ENCODE measurements around the gene OPTC. TPM values are rescaled to one million over a fixed set of nuclear protein-coding genes. Genes with fewer than 3 reads are reported as not detected.

The OPTC gene
- total and polyA plus RNA-seq, 2 donors: 0.09 to 0.39 TPM

DNA sequence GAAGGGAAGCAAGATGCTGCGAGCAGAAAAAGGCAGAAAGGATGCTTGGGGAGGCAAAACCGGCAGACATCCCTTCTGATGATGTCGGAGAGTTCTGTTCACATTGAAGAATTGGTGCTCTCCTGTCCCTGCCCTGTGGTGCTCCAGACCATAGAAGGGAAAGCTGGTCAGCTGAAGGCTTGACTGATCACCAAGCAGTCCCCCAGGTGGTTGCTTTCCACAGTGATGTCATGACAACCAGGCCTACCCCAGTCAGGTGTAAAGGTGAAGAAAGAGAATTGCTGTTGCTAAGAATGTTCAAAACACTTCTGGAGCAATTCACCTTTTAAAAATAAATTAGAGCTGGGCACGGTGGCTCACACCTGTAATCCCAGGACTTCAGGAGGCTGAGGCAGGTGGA lies 59.5 kb downstream of the OPTC start:
- Histone ChIP-seq H3K27me3 (ENCODE audit: control insufficient read depth in 2 of 2, insufficient read depth in 1 of 2, low read length in 1 of 2) (no peaks in the 10 kb centered on the region), H3K9me3 (ENCODE audit: control insufficient read depth in 2 of 2, insufficient read depth in 1 of 2, low read length in 1 of 2) (no peaks in the 10 kb centered on the region), H3K27ac (ENCODE audit: low read depth in 1 of 2, low read length in 1 of 2) (no peak overlapping the region), H3K4me3 (ENCODE audit: low read length in 2 of 2) (no peak overlapping the region), H3K4me1 (ENCODE audit: control insufficient read depth in 2 of 2, insufficient read depth in 2 of 2, low read length in 2 of 2) (no peaks in the 10 kb centered on the region), H3K36me3 (ENCODE audit: control insufficient read depth in 2 of 2, insufficient read depth in 2 of 2, low read length in 1 of 2) (no peaks in the 10 kb centered on the region)
- 95% methylated on average over 4 of the region's 4 CpGs for WGBS
- no peak for DNase-seq (ENCODE audit: low read depth in 6 of 9, low spot score in 9 of 9)

- Histone ChIP-seq H3K4me1 (ENCODE audit: control insufficient read depth in 2 of 2, insufficient read depth in 2 of 2, low read length in 2 of 2) (no peaks in the 10 kb centered on the region), H3K27ac (ENCODE audit: low read depth in 1 of 2, low read length in 1 of 2) (no peak overlapping the region), H3K9me3 (ENCODE audit: control insufficient read depth in 2 of 2, insufficient read depth in 1 of 2, low read length in 1 of 2) (no peaks in the 10 kb centered on the region), H3K36me3 (ENCODE audit: control insufficient read depth in 2 of 2, insufficient read depth in 2 of 2, low read length in 1 of 2) (no peaks in the 10 kb centered on the region), H3K27me3 (ENCODE audit: control insufficient read depth in 2 of 2, insufficient read depth in 1 of 2, low read length in 1 of 2) (no peaks in the 10 kb centered on the region), H3K4me3 (ENCODE audit: low read length in 2 of 2) (no peak overlapping the region)
- no peak for DNase-seq (ENCODE audit: low read depth in 6 of 9, low spot score in 9 of 9)
- WGBS: 93% methylated on average over 3 of the region's 3 CpGs
These were observed 60.1 kb downstream of the OPTC start for GRCh38 chr1:203554071-203554470.

DNA sequence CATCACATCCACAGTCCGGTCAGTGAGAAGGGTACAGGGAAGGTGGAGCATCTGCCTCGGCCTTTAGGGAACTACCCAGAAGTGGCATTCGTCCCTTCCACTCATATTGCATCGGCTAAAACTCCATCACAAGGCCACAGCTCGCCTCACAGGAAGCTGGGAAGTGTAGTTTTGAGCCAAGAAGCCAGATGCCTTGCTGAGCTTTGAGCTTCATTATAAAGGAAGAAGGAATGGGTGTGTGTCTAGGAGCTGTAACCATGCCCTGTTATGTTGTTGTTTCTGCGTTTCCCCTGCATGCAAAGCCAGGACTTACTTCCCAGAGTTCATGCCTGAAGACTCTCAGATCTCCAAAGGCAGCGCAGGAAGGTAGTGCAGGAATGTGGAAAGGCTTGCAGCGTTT lies 61.1 kb downstream of the OPTC start:
- H3K9me3 ChIP-seq (ENCODE audit: control insufficient read depth in 2 of 2, insufficient read depth in 1 of 2, low read length in 1 of 2): no peaks in the 10 kb centered on the region
- WGBS: 93% methylated on average over 8 of the region's 8 CpGs
- H3K4me1 ChIP-seq (ENCODE audit: control insufficient read depth in 2 of 2, insufficient read depth in 2 of 2, low read length in 2 of 2): no peaks in the 10 kb centered on the region
- no peak for DNase-seq (ENCODE audit: low read depth in 6 of 9, low spot score in 9 of 9)
- H3K27me3 ChIP-seq (ENCODE audit: control insufficient read depth in 2 of 2, insufficient read depth in 1 of 2, low read length in 1 of 2): peaks cover 0 to 3% of the 10 kb centered on the region in 2 donors
- H3K27ac ChIP-seq (ENCODE audit: low read depth in 1 of 2, low read length in 1 of 2): no peak overlapping the region
- H3K36me3 ChIP-seq (ENCODE audit: control insufficient read depth in 2 of 2, insufficient read depth in 2 of 2, low read length in 1 of 2): no peaks in the 10 kb centered on the region
- no peak overlapping the region for H3K4me3 ChIP-seq (ENCODE audit: low read length in 2 of 2)

GRCh38 chr1:203555511-203556046 lies 61.6 kb downstream of the OPTC start:
- H3K9me3 ChIP-seq (ENCODE audit: control insufficient read depth in 2 of 2, insufficient read depth in 1 of 2, low read length in 1 of 2): no peaks in the 10 kb centered on the region
- H3K27ac ChIP-seq (ENCODE audit: low read depth in 1 of 2, low read length in 1 of 2): no peak overlapping the region
- DNase-seq (ENCODE audit: low read depth in 6 of 9, low spot score in 9 of 9): no peak
- peaks cover 0 to 3% of the 10 kb centered on the region in 2 donors for H3K27me3 ChIP-seq (ENCODE audit: control insufficient read depth in 2 of 2, insufficient read depth in 1 of 2, low read length in 1 of 2)
- H3K36me3 ChIP-seq (ENCODE audit: control insufficient read depth in 2 of 2, insufficient read depth in 2 of 2, low read length in 1 of 2): no peaks in the 10 kb centered on the region
- no peaks in the 10 kb centered on the region for H3K4me1 ChIP-seq (ENCODE audit: control insufficient read depth in 2 of 2, insufficient read depth in 2 of 2, low read length in 2 of 2)
- WGBS: 96% methylated on average over 7 of the region's 7 CpGs
- H3K4me3 ChIP-seq (ENCODE audit: low read length in 2 of 2): no peak overlapping the region

- H3K36me3 ChIP-seq (ENCODE audit: control insufficient read depth in 2 of 2, insufficient read depth in 2 of 2, low read length in 1 of 2): no peaks in the 10 kb centered on the region
- H3K27me3 ChIP-seq (ENCODE audit: control insufficient read depth in 2 of 2, insufficient read depth in 1 of 2, low read length in 1 of 2): peaks cover 0 to 4% of the 10 kb centered on the region in 2 donors
- WGBS: 95% methylated on average over 16 of the region's 16 CpGs
- DNase-seq (ENCODE audit: low read depth in 6 of 9, low spot score in 9 of 9): no peak
- no peaks in the 10 kb centered on the region for H3K4me1 ChIP-seq (ENCODE audit: control insufficient read depth in 2 of 2, insufficient read depth in 2 of 2, low read length in 2 of 2)
- H3K9me3 ChIP-seq (ENCODE audit: control insufficient read depth in 2 of 2, insufficient read depth in 1 of 2, low read length in 1 of 2): no peaks in the 10 kb centered on the region
- no peak overlapping the region for H3K4me3 ChIP-seq (ENCODE audit: low read length in 2 of 2)
- no peak overlapping the region for H3K27ac ChIP-seq (ENCODE audit: low read depth in 1 of 2, low read length in 1 of 2)
These were observed 62.3 kb downstream of the OPTC start for GRCh38 chr1:203556047-203556851.

DNA sequence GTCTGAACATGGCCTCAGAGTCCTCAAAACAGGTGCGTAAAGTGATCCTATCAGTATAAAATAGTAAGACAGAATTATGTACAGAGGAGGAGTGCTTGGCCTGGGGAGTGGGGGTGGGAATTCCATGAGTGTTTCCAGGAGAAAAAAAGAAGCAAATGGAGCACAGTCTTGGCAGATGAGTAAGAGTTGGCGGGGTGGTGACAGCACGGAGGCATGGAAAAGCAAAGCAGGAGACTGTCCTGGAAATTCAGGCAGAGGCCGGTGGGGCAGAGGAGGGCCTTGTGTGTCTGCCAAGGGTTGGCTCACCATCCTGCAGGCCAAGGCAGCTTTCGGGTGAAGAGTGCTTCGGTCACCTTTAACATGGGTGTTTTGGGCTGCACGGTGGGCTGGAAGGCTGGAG lies 63.4 kb downstream of the OPTC start:
- H3K27me3 ChIP-seq (ENCODE audit: control insufficient read depth in 2 of 2, insufficient read depth in 1 of 2, low read length in 1 of 2): peaks cover 0 to 4% of the 10 kb centered on the region in 2 donors
- WGBS: 94% methylated on average over 7 of the region's 7 CpGs
- no peaks in the 10 kb centered on the region for H3K9me3 ChIP-seq (ENCODE audit: control insufficient read depth in 2 of 2, insufficient read depth in 1 of 2, low read length in 1 of 2)
- no peaks in the 10 kb centered on the region for H3K4me1 ChIP-seq (ENCODE audit: control insufficient read depth in 2 of 2, insufficient read depth in 2 of 2, low read length in 2 of 2)
- no peaks in the 10 kb centered on the region for H3K36me3 ChIP-seq (ENCODE audit: control insufficient read depth in 2 of 2, insufficient read depth in 2 of 2, low read length in 1 of 2)
- no peak for DNase-seq (ENCODE audit: low read depth in 6 of 9, low spot score in 9 of 9)
- H3K27ac ChIP-seq (ENCODE audit: low read depth in 1 of 2, low read length in 1 of 2): no peak overlapping the region
- H3K4me3 ChIP-seq (ENCODE audit: low read length in 2 of 2): no peak overlapping the region

DNA sequence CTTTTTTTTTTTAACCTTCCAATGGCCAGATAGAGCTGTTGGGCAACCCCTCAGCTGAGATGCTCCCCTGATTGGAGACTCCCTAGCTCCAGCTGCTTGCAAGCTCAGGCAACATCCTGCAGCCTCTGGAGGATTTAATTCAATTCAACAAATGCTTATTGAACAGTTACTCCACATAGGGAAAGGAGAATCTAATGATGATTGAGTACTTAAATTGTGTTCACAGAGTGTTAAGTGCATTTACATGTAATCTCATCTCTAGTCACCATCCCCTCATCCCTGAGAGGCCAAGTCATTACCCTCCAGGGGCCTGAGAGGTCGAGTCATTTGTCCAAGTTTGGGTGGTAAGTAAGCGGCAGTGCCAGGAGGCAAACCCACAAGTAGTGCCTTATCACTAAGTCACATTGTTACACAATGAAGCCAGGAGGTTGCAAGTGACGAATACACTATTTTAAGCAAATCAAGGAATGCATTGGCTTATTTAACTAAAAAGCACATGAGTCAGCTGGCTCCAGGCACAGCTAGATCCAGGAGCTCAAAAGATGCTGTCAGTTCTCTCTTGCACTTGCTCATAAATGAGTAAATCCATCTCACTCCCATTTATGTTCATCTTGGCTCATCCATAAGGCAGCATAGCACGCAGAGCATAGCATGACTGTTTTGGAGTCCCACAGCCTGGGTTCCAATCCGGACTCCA lies 64.3 kb downstream of the OPTC start:
- DNase-seq (ENCODE audit: low read depth in 6 of 9, low spot score in 9 of 9): no peak
- 89% methylated on average over 5 of the region's 5 CpGs for WGBS
- Histone ChIP-seq H3K9me3 (ENCODE audit: control insufficient read depth in 2 of 2, insufficient read depth in 1 of 2, low read length in 1 of 2) (no peaks in the 10 kb centered on the region), H3K27me3 (ENCODE audit: control insufficient read depth in 2 of 2, insufficient read depth in 1 of 2, low read length in 1 of 2) (peaks cover 0 to 4% of the 10 kb centered on the region in 2 donors), H3K4me1 (ENCODE audit: control insufficient read depth in 2 of 2, insufficient read depth in 2 of 2, low read length in 2 of 2) (no peaks in the 10 kb centered on the region), H3K27ac (ENCODE audit: low read depth in 1 of 2, low read length in 1 of 2) (no peak overlapping the region), H3K4me3 (ENCODE audit: low read length in 2 of 2) (no peak overlapping the region), H3K36me3 (ENCODE audit: control insufficient read depth in 2 of 2, insufficient read depth in 2 of 2, low read length in 1 of 2) (no peaks in the 10 kb centered on the region)

All from thymus (tissue), 11 donors.